22Rv1 (cell line): ENCODE measurements around the gene PDE6G.

Source experiments
- CTCF ChIP-seq: fragments of 450-650 bp; IDR thresholded peaks from 2 replicates; pipeline ENCODE4 v1.5.1; 2017; ENCODE audit warnings: mild to moderate bottlenecking
- ZFX ChIP-seq: fragments of 450-650 bp; IDR thresholded peaks from 2 replicates; pipeline ENCODE4 v1.6.1; 2017; ENCODE audit warnings: antibody characterized with exemption, borderline replicate concordance

- TF ChIP-seq CTCF, result no peak
- TF ChIP-seq ZFX, result no peak
Observed at GRCh38 chr17:81676906-81677305, 20.6 kb upstream of the PDE6G start.
